SK-N-MC (cell line): ENCODE measurements around the gene JUND.
A peak's percentile ranks its signal among the peaks of the same experiment; 100 is the strongest.

Source experiments
- DNase-seq: peaks from one replicate; pipeline ENCODE4 v3.0.0-alpha.2; 2011; ENCODE audit warnings: low read depth, low spot score
- H3K27ac ChIP-seq: fragments of 200-600 bp; sonication (generic); 2 replicates; pipeline ENCODE4 v1.5.1; 2016; ENCODE audit warnings: mixed run types
- H3K36me3 ChIP-seq: fragments of 200-600 bp; sonication (generic); 2 replicates; pipeline ENCODE4 v1.6.1; 2017; ENCODE audit warnings: antibody characterized with exemption, low read length, mixed read lengths; ENCODE audit not compliant: insufficient read depth
- H3K4me3 ChIP-seq: fragments of 200-600 bp; sonication (generic); 2 replicates; pipeline ENCODE4 v1.5.1; 2016
- H3K9ac ChIP-seq: fragments of 200-600 bp; sonication (generic); 2 replicates; pipeline ENCODE4 v1.8.0; 2017; ENCODE audit warnings: mixed run types, mixed read lengths; ENCODE audit not compliant: insufficient read length
- H3K9me3 ChIP-seq: fragments of 200-600 bp; sonication (generic); 2 replicates; pipeline ENCODE4 v1.6.1; 2017; ENCODE audit warnings: low read depth, mild to moderate bottlenecking, antibody characterized with exemption, low read length, moderate library complexity, mixed read lengths
- EZH2 ChIP-seq: fragments of 200-600 bp; sonication (generic); IDR thresholded peaks from one replicate; pipeline ENCODE4 v1.6.1; 2017; ENCODE audit warnings: antibody characterized with exemption
- FOXP2 ChIP-seq: optimal IDR thresholded peaks from 2 replicates; pipeline ENCODE3; 2011; ENCODE audit warnings: mild to moderate bottlenecking, moderate library complexity; ENCODE audit not compliant: insufficient read depth; ENCODE audit errors: extremely low read length, control extremely low read depth
- POLR2AphosphoS5 ChIP-seq: IDR thresholded peaks from 2 replicates; pipeline ENCODE4 v1.6.1; 2012; ENCODE audit warnings: mild to moderate bottlenecking, low read depth, low read length, borderline replicate concordance

Gene JUND

DNA sequence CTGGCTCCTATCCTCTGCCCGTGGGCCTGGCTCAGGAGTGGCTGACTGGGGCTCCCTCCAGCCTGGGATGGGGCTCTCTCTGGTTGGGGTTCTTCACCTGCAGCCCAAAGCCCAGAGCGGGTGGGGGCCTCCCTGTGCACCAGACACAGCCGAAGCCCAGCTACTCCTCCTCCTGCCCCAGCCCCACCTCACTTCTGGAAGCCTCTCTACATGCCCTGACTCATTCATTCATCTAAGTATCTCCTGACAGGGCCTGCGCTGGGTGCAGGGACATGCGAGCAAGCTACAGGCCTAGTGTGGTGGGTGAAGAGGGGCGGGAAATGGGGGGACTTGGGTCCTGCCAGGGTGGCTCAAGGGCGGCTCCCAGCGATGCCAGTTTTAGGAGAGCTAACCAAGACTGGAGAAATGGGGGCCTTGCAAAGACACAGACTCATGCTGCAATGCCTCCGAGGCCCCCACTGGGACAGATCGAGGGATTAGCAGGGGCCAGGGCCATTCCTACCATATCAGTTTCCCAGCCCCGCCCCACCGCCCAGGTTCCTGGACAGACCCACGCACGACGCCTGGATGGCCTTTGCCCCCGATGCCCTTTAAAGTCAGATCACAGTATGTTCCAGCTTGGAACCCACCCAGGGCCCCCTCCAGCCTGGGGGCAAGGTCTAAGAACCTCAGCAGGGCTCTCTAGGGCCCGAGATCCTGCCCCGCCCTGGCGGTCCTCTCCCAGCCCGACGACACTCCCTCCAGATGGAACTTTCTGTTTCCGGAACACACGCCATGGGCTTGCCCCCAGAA lies 28.9 kb upstream of the JUND start:
- Histone ChIP-seq H3K36me3 (peaks cover 51% of the 10 kb centered on the region), H3K9ac (no peak overlapping the region)

DNA sequence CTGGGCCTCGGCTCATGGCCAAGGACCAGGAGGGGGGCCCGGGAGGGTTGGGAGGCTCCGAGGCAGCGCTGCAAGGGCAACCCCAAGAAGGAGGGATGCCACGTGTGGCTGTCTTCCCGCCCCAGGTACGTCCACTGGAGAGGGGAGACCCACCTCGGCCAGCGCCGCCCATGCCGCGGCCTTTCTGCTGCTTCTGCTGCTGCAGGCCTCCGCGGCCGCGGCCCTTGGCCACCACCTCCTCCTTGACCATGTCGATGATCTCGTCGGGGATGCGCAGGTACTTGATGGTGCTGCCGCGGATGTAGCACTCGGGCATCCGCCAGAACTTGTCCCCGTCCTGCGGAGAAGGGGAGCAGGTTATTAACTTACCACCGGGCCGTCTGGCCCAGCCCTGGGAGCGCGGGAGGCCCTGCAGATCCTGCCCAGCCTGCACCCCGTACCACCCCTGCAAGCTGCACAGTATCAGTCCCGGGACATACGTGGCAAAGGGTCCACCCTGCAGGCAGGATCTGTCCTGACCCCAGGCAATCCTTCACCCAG lies 28.2 kb upstream of the JUND start:
- TF ChIP-seq POLR2AphosphoS5 (no peak), EZH2 (no peak), FOXP2 (no peak)
- no peak overlapping the region for H3K9ac ChIP-seq
- peaks cover 49% of the 10 kb centered on the region for H3K36me3 ChIP-seq
- H3K27ac ChIP-seq: no peak overlapping the region
- no peaks in the 10 kb centered on the region for H3K9me3 ChIP-seq
- DNase-seq: no peak
- no peak overlapping the region for H3K4me3 ChIP-seq

More for the DNA sequence above, 28.9 kb upstream of the JUND start:
- Histone ChIP-seq H3K4me3 (no peak overlapping the region), H3K9me3 (no peaks in the 10 kb centered on the region), H3K27ac (no peak overlapping the region)
- no peak for DNase-seq
- TF ChIP-seq POLR2AphosphoS5: no peak
- no peak for TF ChIP-seq FOXP2
- no peak for TF ChIP-seq EZH2

DNA sequence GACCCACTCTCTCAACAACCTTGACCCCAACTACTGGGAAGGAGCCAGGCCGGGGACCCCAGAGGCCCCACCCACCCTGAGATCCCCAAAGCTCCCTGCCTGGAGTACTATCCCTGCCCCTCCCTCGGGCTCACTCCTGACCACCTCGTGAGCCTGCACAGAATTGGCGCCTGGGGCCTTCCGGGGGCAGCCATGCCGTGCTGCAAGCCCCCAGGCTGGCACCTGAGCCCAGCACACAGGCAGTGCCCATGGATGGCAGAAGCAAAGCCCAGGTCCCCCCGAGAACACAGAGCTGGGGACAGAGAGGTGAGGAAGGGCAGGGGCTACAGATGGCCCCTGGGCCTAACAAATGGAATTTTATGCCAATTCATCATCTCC lies 27.5 kb upstream of the JUND start:
- Histone ChIP-seq H3K36me3 (peaks cover 45% of the 10 kb centered on the region), H3K9ac (no peak overlapping the region)
- TF ChIP-seq FOXP2 (no peak), POLR2AphosphoS5 (no peak), EZH2 (no peak)

DNA sequence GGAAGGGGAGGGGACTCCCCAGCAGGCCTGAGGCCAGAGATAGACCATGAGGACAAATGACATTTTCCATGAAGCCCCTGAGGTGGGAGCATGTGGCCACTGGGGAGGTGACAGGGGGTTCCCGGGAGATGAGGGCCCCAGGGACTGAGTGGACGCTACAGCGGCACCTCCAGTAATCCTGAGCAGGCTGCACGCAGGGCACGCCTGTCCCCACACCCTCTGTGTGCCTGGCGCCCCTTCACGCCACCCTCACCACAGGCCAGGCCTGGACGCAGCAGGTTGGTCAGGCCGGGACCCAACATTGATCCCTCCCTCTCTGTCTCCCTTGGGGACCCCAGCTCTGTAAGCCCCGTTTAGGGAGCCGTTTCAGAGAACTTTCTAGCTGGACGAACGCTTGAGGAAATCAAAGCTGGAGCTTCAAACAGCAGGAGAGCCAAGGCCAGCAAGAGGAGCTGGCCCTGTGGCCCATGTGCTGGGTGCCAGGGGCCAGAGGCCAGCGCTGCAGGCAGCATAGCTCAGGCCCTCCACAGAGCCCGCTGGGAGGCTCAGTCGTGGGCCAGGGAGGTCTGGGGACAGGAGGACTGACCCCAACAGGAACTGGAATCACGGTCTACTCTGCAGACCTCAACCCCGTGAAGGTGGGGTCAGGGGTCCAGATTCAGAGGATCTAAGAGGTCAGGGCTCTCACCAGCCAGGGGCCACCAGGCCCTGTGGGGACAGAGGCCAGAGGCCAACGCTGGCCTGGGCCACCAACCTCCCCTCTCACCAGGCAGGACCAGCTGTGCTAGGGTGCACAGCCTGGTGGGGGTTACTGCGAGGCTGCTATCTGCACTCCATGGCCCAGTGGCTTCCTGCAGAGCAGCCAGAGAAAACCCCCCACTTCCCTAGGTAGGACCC lies 26.9 kb upstream of the JUND start:
- no peak for DNase-seq
- no peak overlapping the region for H3K4me3 ChIP-seq
- TF ChIP-seq FOXP2 (no peak), EZH2 (no peak), POLR2AphosphoS5 (no peak)
- no peaks in the 10 kb centered on the region for H3K9me3 ChIP-seq
- peaks cover 40% of the 10 kb centered on the region for H3K36me3 ChIP-seq
- H3K27ac ChIP-seq: no peak overlapping the region
- no peak overlapping the region for H3K9ac ChIP-seq

More for the DNA sequence above, 27.5 kb upstream of the JUND start:
- H3K27ac ChIP-seq: no peak overlapping the region
- DNase-seq: no peak
- H3K4me3 ChIP-seq: no peak overlapping the region
- no peaks in the 10 kb centered on the region for H3K9me3 ChIP-seq

DNA sequence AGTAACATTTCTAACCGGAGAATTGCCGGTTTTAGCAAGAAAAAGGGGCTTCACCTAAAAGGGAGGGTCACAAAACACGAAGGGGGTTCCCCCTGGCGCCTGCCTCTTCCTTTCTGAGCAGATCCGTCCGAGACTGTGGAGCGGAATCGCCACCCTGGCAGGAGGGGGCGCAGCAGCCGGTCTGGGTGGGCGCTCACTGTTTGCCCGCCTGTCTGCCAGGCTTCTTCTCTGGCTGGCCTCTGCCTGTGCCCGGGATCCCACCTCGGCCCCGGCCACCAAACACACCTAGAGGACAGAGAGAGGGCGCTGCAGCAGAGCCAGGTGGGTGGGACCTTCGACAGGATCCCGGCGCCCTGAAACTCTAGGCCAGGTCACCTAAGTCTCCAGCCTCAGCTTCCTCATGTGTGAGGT lies 25.9 kb upstream of the JUND start:
- Histone ChIP-seq H3K27ac (peak overlapping the region; percentile 76), H3K9me3 (no peaks in the 10 kb centered on the region), H3K36me3 (peaks cover 30% of the 10 kb centered on the region), H3K4me3 (no peak overlapping the region), H3K9ac (no peak overlapping the region)
- TF ChIP-seq EZH2 (no peak), POLR2AphosphoS5 (no peak), FOXP2 (no peak)
- DNase-seq: no peak

DNA sequence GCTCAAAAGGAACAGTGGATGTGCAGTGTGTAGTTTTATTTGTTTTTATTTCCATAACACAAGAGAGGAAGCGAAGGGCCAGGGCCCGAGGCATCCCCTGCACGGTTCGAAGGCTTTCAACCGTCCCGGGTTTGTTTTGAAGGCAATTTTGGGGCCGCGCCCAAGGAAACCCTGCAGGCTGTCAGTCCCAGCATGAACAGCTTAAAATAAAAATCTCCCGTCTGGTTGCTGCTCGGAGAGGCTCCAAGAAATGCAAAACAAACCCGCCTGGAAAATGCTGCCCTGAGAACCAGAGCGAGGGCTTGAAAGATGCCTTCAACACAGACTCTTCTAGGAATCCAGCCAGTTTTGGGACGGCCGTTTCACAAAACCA lies 25.5 kb upstream of the JUND start:
- Histone ChIP-seq H3K4me3 (no peak overlapping the region), H3K36me3 (peaks cover 26% of the 10 kb centered on the region), H3K27ac (peak overlapping the region; percentile 76), H3K9me3 (no peaks in the 10 kb centered on the region), H3K9ac (no peak overlapping the region)
- TF ChIP-seq FOXP2 (no peak), EZH2 (no peak), POLR2AphosphoS5 (no peak)
- no peak for DNase-seq

DNA sequence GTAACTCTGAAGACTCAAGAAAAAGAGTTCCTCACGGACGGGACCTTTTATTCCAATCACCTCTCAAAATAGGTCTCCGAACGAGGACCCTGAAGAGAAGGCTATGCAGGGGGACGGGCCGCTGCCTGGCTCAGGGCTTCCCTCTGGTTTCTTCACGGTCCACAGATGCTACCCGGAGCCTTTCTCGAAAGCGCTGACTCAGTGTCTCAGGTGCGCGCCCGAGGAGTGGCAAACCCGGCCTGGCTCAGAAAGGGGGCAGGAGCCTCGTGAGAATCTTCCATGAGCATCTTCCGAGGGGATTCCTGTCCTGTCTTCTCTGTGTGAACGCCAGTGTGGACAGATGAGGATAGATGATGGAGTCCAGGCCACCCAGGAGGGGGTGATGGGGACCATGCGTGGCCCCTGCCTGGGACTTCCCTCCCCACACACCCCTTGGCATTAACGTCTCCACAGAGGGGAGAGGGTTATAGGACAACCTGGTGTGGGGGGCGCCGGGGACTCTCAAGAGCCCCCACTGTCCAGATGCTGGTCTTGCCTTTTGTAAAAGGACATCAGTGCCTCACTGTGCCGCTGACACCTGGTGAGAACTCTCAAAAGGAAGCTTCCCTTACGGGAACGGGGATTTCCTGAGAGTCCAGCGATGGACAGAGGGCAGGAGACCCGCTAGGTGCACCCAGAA lies 24.9 kb upstream of the JUND start:
- H3K27ac ChIP-seq: peak overlapping the region; percentile 76; the same call in 1 of the 2 replicates
- H3K9me3 ChIP-seq: no peaks in the 10 kb centered on the region
- no peak for TF ChIP-seq FOXP2
- no peak for TF ChIP-seq EZH2
- no peak for TF ChIP-seq POLR2AphosphoS5
- peaks cover 21% of the 10 kb centered on the region for H3K36me3 ChIP-seq
- no peak overlapping the region for H3K4me3 ChIP-seq
- no peak overlapping the region for H3K9ac ChIP-seq
- no peak for DNase-seq

DNA sequence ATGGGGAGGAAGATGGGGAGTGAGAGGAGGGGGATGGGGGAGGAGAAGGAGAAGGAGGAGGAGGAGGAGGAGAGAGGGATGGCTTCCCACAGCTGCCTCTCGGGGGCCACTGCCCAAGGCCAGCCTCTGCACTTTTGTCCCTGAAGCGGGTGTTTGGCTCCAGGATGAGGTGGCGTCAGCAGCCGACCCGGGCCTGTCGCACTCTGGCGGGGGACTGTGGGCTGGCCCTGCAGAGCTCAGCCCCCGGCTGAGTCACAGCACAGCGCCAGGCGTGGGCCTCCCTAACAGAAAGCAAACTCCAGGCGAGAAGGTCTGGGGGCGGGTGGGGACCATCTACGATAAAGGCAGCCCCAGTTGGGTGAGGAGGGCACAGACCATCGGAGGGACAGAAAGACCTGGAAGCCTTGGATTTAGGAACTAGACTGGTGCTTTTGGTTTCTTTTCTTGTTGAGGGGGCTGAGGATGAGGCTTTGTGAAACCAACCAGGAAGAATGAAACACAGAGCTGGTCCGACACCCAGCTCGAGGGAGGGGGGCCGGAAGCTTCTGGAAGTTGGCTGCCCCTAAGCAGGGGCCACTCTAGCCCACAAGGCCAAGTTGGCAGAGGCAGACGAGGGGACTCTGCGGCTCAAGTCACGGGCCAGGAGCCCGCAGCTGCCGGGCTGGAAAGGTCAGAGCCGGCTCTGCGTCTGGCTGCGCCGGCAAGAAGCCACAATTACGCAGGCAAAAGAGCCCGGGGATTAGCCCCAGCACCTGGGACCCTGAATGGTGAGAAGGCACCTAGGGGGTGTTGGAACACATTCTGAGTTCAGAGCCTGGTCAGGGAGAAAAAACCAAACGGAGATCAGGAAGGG lies 23.3 kb upstream of the JUND start:
- Histone ChIP-seq H3K4me3 (no peak overlapping the region), H3K9ac (peak overlapping the region; percentile 53), H3K27ac (peak overlapping the region; percentile 67), H3K36me3 (peaks cover 13% of the 10 kb centered on the region), H3K9me3 (no peaks in the 10 kb centered on the region)
- TF ChIP-seq FOXP2 (no peak), POLR2AphosphoS5 (0 out of 2 replicates have a peak, but pooled peaks have one; percentile 17), EZH2 (no peak)
- no peak for DNase-seq
